Endothelial cell of umbilical vein (primary cell): ENCODE data around the gene DENND1A.

Source experiments
- CTCF ChIP-seq, 2 donors: IDR thresholded peaks; 1 replicate in 1 of 2; 2 replicates in 1 of 2; pipeline ENCODE4 v1.5.1; 2011; ENCODE audit warnings: low read length in 2 of 2, mild to moderate bottlenecking in 2 of 2, moderate library complexity in 2 of 2, control low read depth in 1 of 2, inconsistent platforms in 1 of 2, low read depth in 1 of 2; ENCODE audit not compliant: insufficient read depth in 1 of 2; ENCODE audit errors: extremely low read depth in 1 of 2
- EZH2 ChIP-seq: IDR thresholded peaks from 2 replicates; pipeline ENCODE4 v1.6.1; 2012; ENCODE audit warnings: borderline replicate concordance, low read depth, mild to moderate bottlenecking, moderate library complexity, low read length, inconsistent platforms; ENCODE audit not compliant: severe bottlenecking
- FOS ChIP-seq: IDR thresholded peaks from 2 replicates; pipeline ENCODE4 v1.6.1; 2011; ENCODE audit warnings: mild to moderate bottlenecking, low read length, moderate library complexity, borderline replicate concordance; ENCODE audit not compliant: insufficient read depth
- GATA2 ChIP-seq: IDR thresholded peaks from 2 replicates; pipeline ENCODE4 v1.7.0; 2011; ENCODE audit warnings: low read depth, mild to moderate bottlenecking, moderate library complexity, mixed read lengths, low read length; ENCODE audit not compliant: insufficient read length, insufficient read depth
- JUN ChIP-seq: IDR thresholded peaks from 2 replicates; pipeline ENCODE4 v1.6.1; 2011; ENCODE audit warnings: borderline replicate concordance, low read depth; ENCODE audit not compliant: insufficient read length, insufficient read depth
- MAX ChIP-seq: IDR thresholded peaks from 2 replicates; pipeline ENCODE4 v1.6.1; 2011; ENCODE audit not compliant: insufficient read depth, insufficient read length
- MYC ChIP-seq: IDR thresholded peaks from one replicate; pipeline ENCODE4 v1.6.1; 2011; ENCODE audit warnings: mild to moderate bottlenecking, low read depth, low read length
- POLR2A ChIP-seq: IDR thresholded peaks from 2 replicates; pipeline ENCODE4 v1.6.1; 2012; ENCODE audit warnings: low read depth, mild to moderate bottlenecking, control low read depth, low read length
- POLR2AphosphoS5 ChIP-seq: IDR thresholded peaks from 2 replicates; pipeline ENCODE4 v1.6.1; 2012; ENCODE audit warnings: low read depth, mild to moderate bottlenecking, control low read depth, low read length, moderate library complexity; ENCODE audit not compliant: insufficient read depth

DNA sequence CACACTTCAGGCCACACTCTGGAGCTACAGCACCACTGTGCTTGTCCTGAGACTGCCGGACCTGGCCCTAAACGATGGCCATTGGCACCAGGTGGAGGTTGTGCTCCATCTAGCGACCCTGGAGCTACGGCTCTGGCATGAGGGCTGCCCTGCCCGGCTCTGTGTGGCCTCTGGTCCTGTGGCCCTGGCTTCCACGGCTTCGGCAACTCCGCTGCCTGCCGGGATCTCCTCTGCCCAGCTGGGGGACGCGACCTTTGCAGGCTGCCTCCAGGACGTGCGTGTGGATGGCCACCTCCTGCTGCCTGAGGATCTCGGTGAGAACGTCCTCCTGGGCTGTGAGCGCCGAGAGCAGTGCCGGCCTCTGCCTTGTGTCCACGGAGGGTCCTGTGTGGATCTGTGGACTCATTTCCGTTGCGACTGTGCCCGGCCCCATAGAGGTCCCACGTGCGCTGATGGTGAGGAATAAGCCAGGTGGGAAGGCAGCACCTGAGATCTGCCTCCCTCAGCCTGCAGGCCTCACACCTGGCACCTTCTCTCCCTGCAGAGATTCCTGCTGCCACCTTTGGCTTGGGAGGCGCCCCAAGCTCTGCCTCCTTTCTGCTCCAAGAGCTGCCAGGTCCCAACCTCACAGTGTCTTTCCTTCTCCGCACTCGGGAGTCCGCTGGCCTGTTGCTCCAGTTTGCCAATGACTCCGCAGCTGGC lies 559.2 kb downstream of the DENND1A start:
- TF ChIP-seq POLR2A (no peak), CTCF (IDR thresholded peaks at IDR 0.05; ENCODE audit: extremely low read depth in 1 of 2, insufficient read depth in 1 of 2, low read depth in 1 of 2, low read length in 2 of 2) (no peak), MAX (no peak), FOS (no peak), EZH2 (no peak), JUN (no peak), POLR2AphosphoS5 (no peak), GATA2 (no peak), MYC (no peak)
